ENCODE results near the gene KRT28.

GRCh38 chr17:40778461-40778860 is 21.3 kb downstream of the KRT28 start:
- TF ChIP-seq SIN3A (IDR thresholded peaks at IDR 0.05; ENCODE audit: borderline replicate concordance, insufficient read depth, low read length) (no peak), REST (IDR thresholded peaks at IDR 0.05; ENCODE audit: insufficient read depth in 1 of 2, low read depth in 2 of 2, low read length in 2 of 2) (no peak), POLR2AphosphoS5 (IDR thresholded peaks at IDR 0.05; ENCODE audit: low read depth, low read length) (no peak), TAF1 (IDR thresholded peaks at IDR 0.05; ENCODE audit: borderline replicate concordance, insufficient read depth, low read length) (no peak), FOXP2 (optimal IDR thresholded peaks at IDR 0.05; ENCODE audit: borderline replicate concordance, extremely low read depth, extremely low read length, insufficient read depth) (no peak)

Measured in PFSK-1 (cell line).